ENCODE results near the gene REG3A. TPM values are rescaled to one million over a fixed set of nuclear protein-coding genes. Genes with fewer than 3 reads are reported as not detected.

The REG3A gene
- total and polyA plus RNA-seq, 10 of the 15 experiments (the other 5 are each of a cell fraction or from before 2014, with no cell fraction given), result 0.62 TPM; not detected in 9

DNA sequence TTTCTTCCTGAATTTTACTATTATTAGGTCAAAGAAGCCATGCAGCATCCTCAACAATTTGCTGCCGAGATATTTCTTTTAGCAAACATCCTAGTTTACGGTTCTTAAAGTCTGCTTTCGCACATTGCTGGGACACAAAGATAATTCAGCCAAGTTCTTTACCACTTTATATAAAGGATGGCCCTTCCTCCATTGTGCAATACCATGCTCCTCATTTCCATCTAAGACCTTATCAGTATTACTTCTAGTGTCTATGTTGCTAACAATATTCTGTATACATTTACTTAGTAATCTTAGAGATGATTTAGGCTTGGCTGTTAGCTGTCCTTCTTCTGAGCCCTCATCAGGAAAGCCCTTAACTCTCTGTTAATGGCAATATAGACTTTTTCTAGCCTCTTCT lies 47.3 kb downstream of the REG3A start (continued):
- no peak for TF ChIP-seq CUX1 (IDR thresholded peaks at IDR 0.05; ENCODE audit: insufficient replicate concordance, low read depth, low read length)
- TF ChIP-seq ZBTB11 (CRISPR knock-in tag; IDR thresholded peaks at IDR 0.05), result no peak
- no peak for TF ChIP-seq NR2C2 (IDR thresholded peaks at IDR 0.05; ENCODE audit: borderline replicate concordance, control insufficient read depth, insufficient read length, low read depth)
- no peak for TF ChIP-seq SMC3 (IDR thresholded peaks at IDR 0.05; ENCODE audit: borderline replicate concordance, low read length)
- no peak for TF ChIP-seq NFIC (IDR thresholded peaks at IDR 0.05; ENCODE audit: low read depth, low read length)
- no peak for TF ChIP-seq SPI1 (IDR thresholded peaks at IDR 0.05; ENCODE audit: borderline replicate concordance, insufficient read depth, low read depth, low read length)
- no peak for TF ChIP-seq ZSCAN29 (IDR thresholded peaks at IDR 0.05)

Other genes starting within 250 kb of the REG3A start
- gene REG3G, start 134.1 kb downstream of the REG3A start, total RNA-seq (2014; rRNA removed), result not detected in 2 replicates
- gene REG3G, start 134.1 kb downstream of the REG3A start, total RNA-seq (2014; rRNA removed; fragmentation: Illumina TruSeq; extraction: Trizol), result not detected in 2 replicates
- gene REG3G, start 134.1 kb downstream of the REG3A start, total RNA-seq (2021), result 0.33 and 0.51 TPM in 2 replicates
- not detected in 2 replicates for gene REG3G, start 134.1 kb downstream of the REG3A start, polyA plus RNA-seq (2011; rRNA removed)
- not detected in 2 replicates for gene REG3G, start 134.1 kb downstream of the REG3A start, polyA plus RNA-seq (2014; fragmentation: Illumina TruSeq; extraction: Trizol)
- gene REG3G, start 134.1 kb downstream of the REG3A start, polyA plus RNA-seq (2014; fragmentation: Nextera tagmentation; extraction: Ambion mirVana), result not detected
- gene REG3G, start 134.1 kb downstream of the REG3A start, polyA plus RNA-seq (2014; rRNA removed), result not detected in 2 replicates
- gene REG3G, start 134.1 kb downstream of the REG3A start, polyA plus RNA-seq (2016; fragmentation: Nextera tagmentation; extraction: Ambion mirVana), result not detected
- gene REG1B, start 71.8 kb downstream of the REG3A start, total RNA-seq (2014; rRNA removed), result not detected in 2 replicates
- gene REG1B, start 71.8 kb downstream of the REG3A start, total RNA-seq (2014; rRNA removed; fragmentation: Illumina TruSeq; extraction: Trizol), result not detected in 2 replicates
- 2.7 and 3.9 TPM in 2 replicates for gene REG1B, start 71.8 kb downstream of the REG3A start, total RNA-seq (2021)
- gene REG1B, start 71.8 kb downstream of the REG3A start, polyA plus RNA-seq (2011; rRNA removed), result not detected in 2 replicates
- not detected in 2 replicates for gene REG1B, start 71.8 kb downstream of the REG3A start, polyA plus RNA-seq (2014; fragmentation: Illumina TruSeq; extraction: Trizol)
- gene REG1B, start 71.8 kb downstream of the REG3A start, polyA plus RNA-seq (2014; fragmentation: Nextera tagmentation; extraction: Ambion mirVana), result not detected
- not detected in 2 replicates for gene REG1B, start 71.8 kb downstream of the REG3A start, polyA plus RNA-seq (2014; rRNA removed)
- not detected for gene REG1B, start 71.8 kb downstream of the REG3A start, polyA plus RNA-seq (2016; fragmentation: Nextera tagmentation; extraction: Ambion mirVana)
- gene REG1A, start 39.3 kb downstream of the REG3A start, total RNA-seq (2014; rRNA removed), result not detected in 2 replicates
- not detected in 2 replicates for gene REG1A, start 39.3 kb downstream of the REG3A start, total RNA-seq (2014; rRNA removed; fragmentation: Illumina TruSeq; extraction: Trizol)
- gene REG1A, start 39.3 kb downstream of the REG3A start, total RNA-seq (2021), result 4.5 and 6.8 TPM in 2 replicates
- not detected in 2 replicates for gene REG1A, start 39.3 kb downstream of the REG3A start, polyA plus RNA-seq (2011; rRNA removed)
- gene REG1A, start 39.3 kb downstream of the REG3A start, polyA plus RNA-seq (2014; fragmentation: Illumina TruSeq; extraction: Trizol), result not detected in 2 replicates
- gene REG1A, start 39.3 kb downstream of the REG3A start, polyA plus RNA-seq (2014; fragmentation: Nextera tagmentation; extraction: Ambion mirVana), result not detected
- not detected in 2 replicates for gene REG1A, start 39.3 kb downstream of the REG3A start, polyA plus RNA-seq (2014; rRNA removed)
- gene REG1A, start 39.3 kb downstream of the REG3A start, polyA plus RNA-seq (2016; fragmentation: Nextera tagmentation; extraction: Ambion mirVana), result not detected